ENCODE measurements around the gene GNPAT. TPM values are rescaled to one million over a fixed set of nuclear protein-coding genes. Genes with fewer than 3 reads are reported as not detected.
A peak's percentile ranks its signal among the peaks of the same experiment; 100 is the strongest.

The GNPAT gene
- total and polyA plus RNA-seq, 10 of the 15 experiments (the other 5 are each of a cell fraction or from before 2014, with no cell fraction given) = 24.0 to 70.6 (median 47.2) TPM

DNA sequence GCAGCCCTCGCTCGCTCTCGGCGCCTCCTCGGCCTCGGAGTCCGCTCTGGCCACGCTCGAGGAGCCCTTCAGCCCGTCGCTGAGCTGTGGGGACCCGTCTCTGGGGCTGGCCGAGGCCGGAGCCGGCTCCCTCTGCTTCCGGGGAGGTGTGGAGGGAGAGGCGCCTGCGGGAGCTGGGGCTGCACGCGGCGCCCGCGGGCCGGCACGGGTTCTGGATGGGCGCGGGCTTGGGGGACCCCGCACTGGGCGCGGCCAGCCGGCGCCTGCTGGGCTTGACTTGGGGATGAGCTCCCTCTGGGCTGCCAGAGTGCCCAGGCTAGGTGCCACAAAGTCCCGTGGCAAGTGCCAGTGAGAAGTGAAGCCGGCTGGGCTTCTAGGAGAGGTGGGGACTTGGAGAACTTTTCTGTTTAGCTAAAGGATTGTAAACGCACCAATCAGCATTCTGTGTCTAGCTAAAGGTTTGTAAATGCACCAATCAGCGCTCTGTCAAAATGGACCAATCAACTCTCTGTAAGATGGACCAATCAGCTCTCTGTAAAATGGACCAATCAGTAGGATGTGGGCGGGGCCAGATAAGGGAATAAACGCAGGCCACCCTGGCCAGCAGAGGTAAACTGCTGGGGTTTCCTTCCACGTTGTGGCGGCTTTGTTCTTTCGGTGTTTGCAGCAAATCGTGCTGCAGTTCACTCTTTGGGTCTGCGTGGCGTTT lies 76.4 kb downstream of the GNPAT start:
- POLR2A ChIA-PET = interaction anchor here (0.5 kb wide), 1 partner anchor 1321 kb away, joined by 4 read pairs; no protein-coding TSS in a partner anchor
- FAIRE-seq (no peak), ATAC-seq (no peak), DNase-seq (ENCODE audit: low read depth, low spot score) (no peak)
- Histone ChIP-seq H4K20me1 (ENCODE audit: control insufficient read depth, insufficient read depth) (no peaks in the 10 kb centered on the region), H3K27me3 (replicated peaks in 1 of 2; ENCODE audit: control insufficient read depth in 2 of 2, insufficient read depth in 2 of 2, low read length in 1 of 2) (no peaks in the 10 kb centered on the region), H3K79me2 (ENCODE audit: control insufficient read depth, insufficient read depth, low read length) (no peaks in the 10 kb centered on the region), H3K4me3 (no peak overlapping the region), H3K4me1 (ENCODE audit: control insufficient read depth, insufficient read depth, low read length) (no peaks in the 10 kb centered on the region), H3K27ac (ENCODE audit: control insufficient read depth, insufficient read depth) (no peak overlapping the region), H3K9me3 (replicated peaks; ENCODE audit: control insufficient read depth, insufficient read depth, low read length) (no peaks in the 10 kb centered on the region), H3K9ac (ENCODE audit: control insufficient read depth, insufficient read depth, low read length) (no peak overlapping the region), H3K4me2 (ENCODE audit: control insufficient read depth, insufficient read depth) (no peak overlapping the region), H3K36me3 (ENCODE audit: control insufficient read depth in 2 of 2, insufficient read depth in 2 of 2, low read length in 1 of 2) (no peaks in the 10 kb centered on the region), H2AFZ (ENCODE audit: control insufficient read depth, low read depth, low read length) (no peak overlapping the region)
- 0 out of 2 replicates have a peak, but pooled peaks have one; percentile 36 for TF ChIP-seq NFYB (IDR thresholded peaks at IDR 0.05; ENCODE audit: insufficient read depth, low read depth, low read length)
- no peak for TF ChIP-seq SP1 (IDR thresholded peaks at IDR 0.05; ENCODE audit: low read depth, low read length)
- TF ChIP-seq, protein P1, sequence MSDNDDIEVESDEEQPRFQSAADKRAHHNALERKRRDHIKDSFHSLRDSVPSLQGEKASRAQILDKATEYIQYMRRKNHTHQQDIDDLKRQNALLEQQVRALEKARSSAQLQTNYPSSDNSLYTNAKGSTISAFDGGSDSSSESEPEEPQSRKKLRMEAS (IDR thresholded peaks at IDR 0.05; ENCODE audit: low read depth, low read length) = no peak
- TF ChIP-seq NFXL1 (IDR thresholded peaks at IDR 0.05; ENCODE audit: borderline replicate concordance) = no peak
- no peak for TF ChIP-seq HDAC2 (IDR thresholded peaks at IDR 0.05)
- TF ChIP-seq, protein P2, sequence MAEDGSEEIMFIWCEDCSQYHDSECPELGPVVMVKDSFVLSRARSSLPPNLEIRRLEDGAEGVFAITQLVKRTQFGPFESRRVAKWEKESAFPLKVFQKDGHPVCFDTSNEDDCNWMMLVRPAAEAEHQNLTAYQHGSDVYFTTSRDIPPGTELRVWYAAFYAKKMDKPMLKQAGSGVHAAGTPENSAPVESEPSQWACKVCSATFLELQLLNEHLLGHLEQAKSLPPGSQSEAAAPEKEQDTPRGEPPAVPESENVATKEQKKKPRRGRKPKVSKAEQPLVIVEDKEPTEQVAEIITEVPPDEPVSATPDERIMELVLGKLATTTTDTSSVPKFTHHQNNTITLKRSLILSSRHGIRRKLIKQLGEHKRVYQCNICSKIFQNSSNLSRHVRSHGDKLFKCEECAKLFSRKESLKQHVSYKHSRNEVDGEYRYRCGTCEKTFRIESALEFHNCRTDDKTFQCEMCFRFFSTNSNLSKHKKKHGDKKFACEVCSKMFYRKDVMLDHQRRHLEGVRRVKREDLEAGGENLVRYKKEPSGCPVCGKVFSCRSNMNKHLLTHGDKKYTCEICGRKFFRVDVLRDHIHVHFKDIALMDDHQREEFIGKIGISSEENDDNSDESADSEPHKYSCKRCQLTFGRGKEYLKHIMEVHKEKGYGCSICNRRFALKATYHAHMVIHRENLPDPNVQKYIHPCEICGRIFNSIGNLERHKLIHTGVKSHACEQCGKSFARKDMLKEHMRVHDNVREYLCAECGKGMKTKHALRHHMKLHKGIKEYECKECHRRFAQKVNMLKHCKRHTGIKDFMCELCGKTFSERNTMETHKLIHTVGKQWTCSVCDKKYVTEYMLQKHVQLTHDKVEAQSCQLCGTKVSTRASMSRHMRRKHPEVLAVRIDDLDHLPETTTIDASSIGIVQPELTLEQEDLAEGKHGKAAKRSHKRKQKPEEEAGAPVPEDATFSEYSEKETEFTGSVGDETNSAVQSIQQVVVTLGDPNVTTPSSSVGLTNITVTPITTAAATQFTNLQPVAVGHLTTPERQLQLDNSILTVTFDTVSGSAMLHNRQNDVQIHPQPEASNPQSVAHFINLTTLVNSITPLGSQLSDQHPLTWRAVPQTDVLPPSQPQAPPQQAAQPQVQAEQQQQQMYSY (CRISPR knock-in tag; IDR thresholded peaks at IDR 0.05) = no peak
- TF ChIP-seq, protein P3, sequence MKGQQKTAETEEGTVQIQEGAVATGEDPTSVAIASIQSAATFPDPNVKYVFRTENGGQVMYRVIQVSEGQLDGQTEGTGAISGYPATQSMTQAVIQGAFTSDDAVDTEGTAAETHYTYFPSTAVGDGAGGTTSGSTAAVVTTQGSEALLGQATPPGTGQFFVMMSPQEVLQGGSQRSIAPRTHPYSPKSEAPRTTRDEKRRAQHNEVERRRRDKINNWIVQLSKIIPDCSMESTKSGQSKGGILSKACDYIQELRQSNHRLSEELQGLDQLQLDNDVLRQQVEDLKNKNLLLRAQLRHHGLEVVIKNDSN (IDR thresholded peaks at IDR 0.05; ENCODE audit: borderline replicate concordance, extremely low read length, insufficient read depth, low read depth, low read length) = no peak
- TF ChIP-seq, protein P4, sequence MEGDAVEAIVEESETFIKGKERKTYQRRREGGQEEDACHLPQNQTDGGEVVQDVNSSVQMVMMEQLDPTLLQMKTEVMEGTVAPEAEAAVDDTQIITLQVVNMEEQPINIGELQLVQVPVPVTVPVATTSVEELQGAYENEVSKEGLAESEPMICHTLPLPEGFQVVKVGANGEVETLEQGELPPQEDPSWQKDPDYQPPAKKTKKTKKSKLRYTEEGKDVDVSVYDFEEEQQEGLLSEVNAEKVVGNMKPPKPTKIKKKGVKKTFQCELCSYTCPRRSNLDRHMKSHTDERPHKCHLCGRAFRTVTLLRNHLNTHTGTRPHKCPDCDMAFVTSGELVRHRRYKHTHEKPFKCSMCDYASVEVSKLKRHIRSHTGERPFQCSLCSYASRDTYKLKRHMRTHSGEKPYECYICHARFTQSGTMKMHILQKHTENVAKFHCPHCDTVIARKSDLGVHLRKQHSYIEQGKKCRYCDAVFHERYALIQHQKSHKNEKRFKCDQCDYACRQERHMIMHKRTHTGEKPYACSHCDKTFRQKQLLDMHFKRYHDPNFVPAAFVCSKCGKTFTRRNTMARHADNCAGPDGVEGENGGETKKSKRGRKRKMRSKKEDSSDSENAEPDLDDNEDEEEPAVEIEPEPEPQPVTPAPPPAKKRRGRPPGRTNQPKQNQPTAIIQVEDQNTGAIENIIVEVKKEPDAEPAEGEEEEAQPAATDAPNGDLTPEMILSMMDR (IDR thresholded peaks at IDR 0.05 in 2 of 3, conservative IDR thresholded peaks at IDR 0.05 in 1 of 3; ENCODE audit: control insufficient read depth in 2 of 3, extremely low read depth in 1 of 3, insufficient read depth in 1 of 3, low read depth in 3 of 3, low read length in 3 of 3) = no peak
- SMC1A ChIA-PET (ENCODE audit: uncharacterized antibody, unreplicated experiment) = no interaction called here
- CTCF ChIA-PET = interaction anchor here (0.6 to 4.5 kb wide), 5 partner anchors 17 to 102 kb away, joined by 3 to 28 read pairs (median 4); partner anchors contain the start of genes EXOC8 and SPRTN
- BruUV-seq (replicated peaks) = no TSS peak
- 79% methylated on average over 42 of the region's 44 CpGs for WGBS (ENCODE audit: insufficient coverage, insufficient replicate concordance, low lambda C conversion rate, missing lambda C conversion rate)
- in situ Hi-C loops (cut with MboI) (no loop called here), intact Hi-C loops (cut with micrococcal nuclease; ENCODE audit: unreplicated experiment) (no loop called here)
- RAD21 ChIA-PET (ENCODE audit: unreplicated experiment) = interaction anchor here (0.8 kb wide), 1 partner anchor 285 kb away, joined by 3 read pairs; no protein-coding TSS in a partner anchor

All from GM12878 (cell line).